CD4-positive, alpha-beta T cell (primary cell): ENCODE measurements around the gene PSPH. TPM values are rescaled to one million over a fixed set of nuclear protein-coding genes. Genes with fewer than 3 reads are reported as not detected.

Source experiments
- ATAC-seq: fragments of 200-7000 bp; cut with Tn5 transposase; one replicate; pipeline ENCODE4 v1.10.0; 2022; ENCODE audit warnings: mild to moderate bottlenecking; ENCODE audit not compliant: poor library complexity
- CTCF ChIA-PET: fragments of 350-600 bp; sonication (Branson Sonifier 250); formaldehyde crosslinking; loops from one replicate; lab custom pipeline; 2021; ENCODE audit warnings: antibody characterized with exemption, inconsistent platforms; lab: Charles Lee
- POLR2A ChIA-PET: fragments of 350-600 bp; sonication (Branson Sonifier 250); formaldehyde crosslinking; loops from one replicate; lab custom pipeline; 2021; ENCODE audit warnings: antibody characterized with exemption, inconsistent platforms; lab: Charles Lee
- DNase-seq, 14 experiments: peaks; one replicate each; pipeline ENCODE4 v3.0.0-alpha.2; 2013 to 2020; ENCODE audit warnings: mixed read lengths in 2 of 14
- H3K27ac ChIP-seq, 2 donors: one replicate each; pipeline versions ENCODE4 v1.5.1 to v1.7.0; 2013; ENCODE audit warnings: low read length in 2 of 2, low read depth in 1 of 2, mild to moderate bottlenecking in 1 of 2
- H3K27me3 ChIP-seq, 2 experiments: 1 replicate in 1 of 2; 2 replicates in 1 of 2; pipeline versions ENCODE4 v1.6.1 to v1.7.0; 2013; ENCODE audit warnings: low read length in 2 of 2, control low read depth in 1 of 2, mild to moderate bottlenecking in 1 of 2, moderate library complexity in 1 of 2; ENCODE audit not compliant: insufficient read depth in 2 of 2, control insufficient read depth in 1 of 2
- H3K36me3 ChIP-seq: one replicate; pipeline ENCODE4 v1.6.1; 2013; ENCODE audit warnings: low read length, control low read depth; ENCODE audit not compliant: insufficient read depth
- H3K4me1 ChIP-seq: one replicate; pipeline ENCODE4 v1.6.1; 2013; ENCODE audit warnings: low read length, control low read depth; ENCODE audit not compliant: insufficient read depth
- H3K4me3 ChIP-seq: one replicate; pipeline ENCODE4 v1.5.1; 2013; ENCODE audit warnings: mild to moderate bottlenecking, low read length, moderate library complexity
- H3K9me3 ChIP-seq, 2 experiments: 1 replicate in 1 of 2; 2 replicates in 1 of 2; pipeline versions ENCODE4 v1.6.1 to v1.7.0; 2013; ENCODE audit warnings: low read length in 2 of 2, mild to moderate bottlenecking in 2 of 2, control low read depth in 1 of 2, moderate library complexity in 1 of 2; ENCODE audit not compliant: control insufficient read depth in 1 of 2, insufficient read depth in 1 of 2
- H3K27ac Mint-ChIP-seq: one replicate; pipeline ENCODE4 v1.8.0; 2020; ENCODE audit warnings: mixed read lengths
- H3K27me3 Mint-ChIP-seq: one replicate; pipeline ENCODE4 v1.8.0; 2021; ENCODE audit warnings: mixed read lengths
- H3K36me3 Mint-ChIP-seq: one replicate; pipeline ENCODE4 v1.8.0; 2021; ENCODE audit warnings: low read depth, mixed read lengths
- H3K4me1 Mint-ChIP-seq: one replicate; pipeline ENCODE4 v1.8.0; 2021; ENCODE audit warnings: low read depth, mixed read lengths
- H3K4me3 Mint-ChIP-seq: one replicate; pipeline ENCODE4 v1.8.0; 2020; ENCODE audit warnings: mild to moderate bottlenecking, mixed read lengths
- H3K9me3 Mint-ChIP-seq: one replicate; pipeline ENCODE4 v1.8.0; 2020; ENCODE audit warnings: mixed read lengths
- CTCF ChIP-seq: fragments of 200-600 bp; IDR thresholded peaks from one replicate; pipeline ENCODE4 v1.8.0; 2022; ENCODE audit warnings: antibody characterized with exemption, mild to moderate bottlenecking
- intact Hi-C, 2 experiments: fragments of 100-400 bp; cut with DNase I in 1 of 2; cut with micrococcal nuclease in 1 of 2; formaldehyde crosslinking; loops; one replicate each; pipeline versions ENCODE4 v1.15.1 to v1.9.0; 2023 to 2025; cut with DNase I, micrococcal nuclease
- total RNA-seq, 174 experiments: library from RNA in 2 of 174; stranded (reverse) in 2 of 174; gene quantifications; one replicate each; pipeline ENCODE4 v1.2.3 and lab custom pipeline; 2021 to 2026

The PSPH gene
- total RNA-seq, 2 experiments from 2014 or later, result 1.2 to 1.9 TPM

GRCh38 chr7:56030340-56030739, 20.9 kb downstream of the PSPH start:
- H3K36me3 ChIP-seq, result no peaks in the 10 kb centered on the region
- Mint-ChIP-seq H3K36me3 (no peaks in the 10 kb centered on the region), H3K4me1 (peaks cover 6% of the 10 kb centered on the region), H3K27ac (no peak overlapping the region), H3K9me3 (no peaks in the 10 kb centered on the region), H3K27me3 (no peaks in the 10 kb centered on the region), H3K4me3 (no peak overlapping the region)
- POLR2A ChIA-PET, result no interaction called here
- intact Hi-C loops, result loop anchor here in 1 of 2 experiments (5.0 kb wide), 1 partner anchor 37 kb away; no protein-coding TSS in a partner anchor
- DNase-seq (no peak), ATAC-seq (no peak)
- H3K9me3 ChIP-seq, result no peaks in the 10 kb centered on the region
- no peak overlapping the region for H3K4me3 ChIP-seq
- no peaks in the 10 kb centered on the region for H3K27me3 ChIP-seq
- TF ChIP-seq CTCF, result no peak
- peaks cover 12% of the 10 kb centered on the region for H3K4me1 ChIP-seq
- CTCF ChIA-PET, result no interaction called here
- H3K27ac ChIP-seq, result no peak overlapping the region

DNA sequence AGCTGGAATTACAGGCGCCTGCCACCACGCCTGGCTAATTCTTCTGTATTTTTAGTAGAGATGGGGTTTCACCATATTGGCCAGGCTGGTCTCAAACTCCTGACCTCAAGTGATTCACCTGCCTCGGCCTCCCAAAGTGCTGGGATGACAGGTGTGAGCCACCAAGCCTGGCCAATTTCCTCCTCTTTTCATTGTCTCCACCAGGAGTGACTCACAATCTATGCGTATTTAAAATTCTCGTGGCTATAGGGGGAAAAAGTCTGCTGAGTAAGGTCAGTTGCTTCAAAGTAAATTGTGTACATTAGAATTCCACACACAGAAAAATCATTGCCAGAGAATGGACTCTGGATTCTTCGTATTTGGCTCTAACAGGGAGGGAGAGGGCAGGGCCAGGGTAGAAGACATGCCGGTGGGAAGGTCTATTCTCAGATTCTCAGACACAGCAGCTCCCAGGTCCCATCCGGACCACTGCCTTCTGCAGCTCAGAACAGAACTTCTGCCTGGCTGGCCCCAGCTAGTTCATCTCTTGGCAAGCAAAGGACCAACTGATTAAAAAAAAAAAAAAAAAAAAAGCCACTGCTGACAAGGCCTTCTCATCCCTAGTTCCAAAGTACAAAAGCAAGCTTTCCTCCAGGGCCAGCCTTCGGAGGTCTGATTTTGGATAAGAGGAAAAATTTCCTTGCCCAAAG, 22.2 kb downstream of the PSPH start:
- Histone ChIP-seq H3K4me3 (no peak overlapping the region), H3K27ac (no peak overlapping the region), H3K4me1 (peaks cover 3% of the 10 kb centered on the region), H3K36me3 (no peaks in the 10 kb centered on the region), H3K9me3 (no peaks in the 10 kb centered on the region), H3K27me3 (no peaks in the 10 kb centered on the region)
- Mint-ChIP-seq H3K4me1 (peaks cover 6% of the 10 kb centered on the region), H3K36me3 (no peaks in the 10 kb centered on the region), H3K4me3 (no peak overlapping the region), H3K27me3 (no peaks in the 10 kb centered on the region), H3K27ac (no peak overlapping the region), H3K9me3 (no peaks in the 10 kb centered on the region)
- POLR2A ChIA-PET, result no interaction called here
- ATAC-seq (no peak), DNase-seq (no peak)
- CTCF ChIA-PET, result no interaction called here
- intact Hi-C loops, result no loop called here
- TF ChIP-seq CTCF, result no peak

DNA sequence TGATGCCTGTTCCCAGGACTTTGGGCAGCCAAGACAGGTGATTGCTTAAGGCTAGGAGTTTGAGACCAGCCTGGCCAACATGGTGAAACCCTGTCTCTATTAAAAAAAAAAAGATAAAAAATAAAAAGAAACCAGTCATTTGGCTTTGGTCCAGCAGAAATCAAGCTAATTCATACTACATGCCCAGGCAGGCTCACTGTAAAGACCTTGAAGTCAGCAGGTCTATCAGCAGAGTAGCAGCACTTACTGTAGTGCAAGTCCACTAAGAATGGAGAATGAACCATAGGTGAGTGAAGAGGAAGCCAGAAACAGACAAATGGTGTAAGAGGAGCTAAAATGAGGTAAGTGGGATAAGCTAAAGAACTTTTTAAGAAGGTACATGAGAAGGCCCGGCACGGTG, 24.7 kb downstream of the PSPH start:
- no peaks in the 10 kb centered on the region for H3K36me3 ChIP-seq
- intact Hi-C loops, result no loop called here
- no peak overlapping the region for H3K27ac ChIP-seq
- no peak for TF ChIP-seq CTCF
- no peaks in the 10 kb centered on the region for H3K4me1 Mint-ChIP-seq
- H3K27me3 ChIP-seq, result no peaks in the 10 kb centered on the region
- H3K27ac Mint-ChIP-seq, result no peak overlapping the region
- ATAC-seq (no peak), DNase-seq (no peak)
- H3K4me3 Mint-ChIP-seq, result no peak overlapping the region
- no peaks in the 10 kb centered on the region for H3K27me3 Mint-ChIP-seq
- no peaks in the 10 kb centered on the region for H3K36me3 Mint-ChIP-seq
- H3K4me1 ChIP-seq, result no peaks in the 10 kb centered on the region
- POLR2A ChIA-PET, result no interaction called here
- no peaks in the 10 kb centered on the region for H3K9me3 ChIP-seq
- CTCF ChIA-PET, result no interaction called here
- H3K9me3 Mint-ChIP-seq, result no peaks in the 10 kb centered on the region
- no peak overlapping the region for H3K4me3 ChIP-seq
